ENCODE data around the gene C10orf143. TPM values are rescaled to one million over a fixed set of nuclear protein-coding genes. Genes with fewer than 3 reads are reported as not detected.
"Not testable (repeated sequence)": the region's sequence is repeated elsewhere in the genome, so short reads cannot be mapped to it uniquely, and the experiment has no call there.

C10orf143 gene
- total RNA-seq, 1 donor from 2014 or later, result 4.7 TPM

- DNase-seq (ENCODE audit: low read depth), result no peak
- peak overlapping the region; percentile 89 for H3K4me3 ChIP-seq (ENCODE audit: low read depth, low read length)
- TF ChIP-seq CTCF (conservative IDR thresholded peaks at IDR 0.05; ENCODE audit: low read depth, low read length), result no peak
Observed at GRCh38 chr10:130111852-130112180, 1.2 kb upstream of the C10orf143 start.

- DNase-seq (ENCODE audit: low read depth), result peak; percentile 89
- TF ChIP-seq CTCF (conservative IDR thresholded peaks at IDR 0.05; ENCODE audit: low read depth, low read length), result no peak
- peak overlapping the region; percentile 89 for H3K4me3 ChIP-seq (ENCODE audit: low read depth, low read length)
Observed at GRCh38 chr10:130111113-130111851, 652 bp upstream of the C10orf143 start.

- DNase-seq (ENCODE audit: low read depth), result peak; percentile 39
- H3K4me3 ChIP-seq (ENCODE audit: low read depth, low read length), result peak overlapping the region; percentile 89
- TF ChIP-seq CTCF (conservative IDR thresholded peaks at IDR 0.05; ENCODE audit: low read depth, low read length), result peak; percentile 85
Observed at GRCh38 chr10:130109796-130110245, 809 bp downstream of the C10orf143 start.

GRCh38 chr10:130108934-130109604, 1.6 kb downstream of the C10orf143 start:
- DNase-seq (ENCODE audit: low read depth), result no peak
- H3K4me3 ChIP-seq (ENCODE audit: low read depth, low read length), result peak overlapping the region; percentile 89

GRCh38 chr10:130108146-130108545, 2.5 kb downstream of the C10orf143 start:
- H3K4me3 ChIP-seq (ENCODE audit: low read depth, low read length); DNase-seq (ENCODE audit: low read depth): not testable (repeated sequence)

More at GRCh38 chr10:130108934-130109604, 1.6 kb downstream of the C10orf143 start:
- no peak for TF ChIP-seq CTCF (conservative IDR thresholded peaks at IDR 0.05; ENCODE audit: low read depth, low read length)

- TF ChIP-seq CTCF (conservative IDR thresholded peaks at IDR 0.05; ENCODE audit: low read depth, low read length), result no peak
- no peak for DNase-seq (ENCODE audit: low read depth)
- no peak overlapping the region for H3K4me3 ChIP-seq (ENCODE audit: low read depth, low read length)
Observed at GRCh38 chr10:130105724-130106123, 4.9 kb downstream of the C10orf143 start.

GRCh38 chr10:130099344-130099743, 11.3 kb downstream of the C10orf143 start:
- TF ChIP-seq CTCF (conservative IDR thresholded peaks at IDR 0.05; ENCODE audit: low read depth, low read length), result no peak
- no peak for DNase-seq (ENCODE audit: low read depth)

GRCh38 chr10:130090565-130090964, 20.1 kb downstream of the C10orf143 start:
- not testable (repeated sequence) for H3K4me3 ChIP-seq (ENCODE audit: low read depth, low read length); DNase-seq (ENCODE audit: low read depth)

More at GRCh38 chr10:130099344-130099743, 11.3 kb downstream of the C10orf143 start:
- no peak overlapping the region for H3K4me3 ChIP-seq (ENCODE audit: low read depth, low read length)
